HEK293 (cell line): ENCODE results near the gene FGD6.

Experiments
- ATF2 ChIP-seq: fragments of 450-650 bp; formaldehyde crosslinking; IDR thresholded peaks from 2 replicates; pipeline ENCODE4 v1.5.1; 2016; ENCODE audit warnings: missing biosample characterization, missing genetic modification characterization, low read depth
- BCL11B ChIP-seq: fragments of 450-650 bp; formaldehyde crosslinking; IDR thresholded peaks from 2 replicates; pipeline ENCODE4 v1.5.1; 2016; ENCODE audit warnings: low read depth, missing biosample characterization, missing genetic modification characterization
- KLF10 ChIP-seq: fragments of 450-650 bp; IDR thresholded peaks from 2 replicates; pipeline ENCODE4 v1.5.1; 2018; ENCODE audit warnings: missing biosample characterization, mild to moderate bottlenecking, missing genetic modification characterization
- KLF17 ChIP-seq: fragments of 450-650 bp; formaldehyde crosslinking; IDR thresholded peaks from 2 replicates; pipeline ENCODE4 v1.5.1; 2016; ENCODE audit warnings: missing biosample characterization, missing genetic modification characterization
- MEIS1 ChIP-seq: sonication (generic); formaldehyde crosslinking; IDR thresholded peaks from 2 replicates; pipeline ENCODE4 v1.8.1; 2022; ENCODE audit warnings: missing genetic modification reagents, mild to moderate bottlenecking, borderline replicate concordance
- RBAK ChIP-seq: fragments of 450-650 bp; formaldehyde crosslinking; IDR thresholded peaks from 2 replicates; pipeline ENCODE4 v1.5.1; 2016; ENCODE audit warnings: missing biosample characterization, missing genetic modification characterization
- SETDB1 ChIP-seq: IDR thresholded peaks from one replicate; pipeline ENCODE4 v1.6.1; 2017; ENCODE audit warnings: mild to moderate bottlenecking, low read length, moderate library complexity, mixed read lengths; ENCODE audit not compliant: insufficient read length
- SP3 ChIP-seq: fragments of 450-650 bp; formaldehyde crosslinking; IDR thresholded peaks from 2 replicates; pipeline ENCODE4 v1.5.1; 2016; ENCODE audit warnings: missing biosample characterization, missing genetic modification characterization
- YY2 ChIP-seq: fragments of 450-650 bp; formaldehyde crosslinking; IDR thresholded peaks from 2 replicates; pipeline ENCODE4 v1.5.1; 2016; ENCODE audit warnings: missing biosample characterization, missing genetic modification characterization
- ZBTB1 ChIP-seq: fragments of 450-650 bp; formaldehyde crosslinking; IDR thresholded peaks from 2 replicates; pipeline ENCODE4 v1.5.1; 2016; ENCODE audit warnings: missing biosample characterization, missing genetic modification characterization
- ZNF10 ChIP-seq: fragments of 450-650 bp; formaldehyde crosslinking; IDR thresholded peaks from 2 replicates; pipeline ENCODE4 v1.5.1; 2017; ENCODE audit warnings: missing biosample characterization, missing genetic modification characterization
- ZNF132 ChIP-seq: fragments of 450-650 bp; formaldehyde crosslinking; IDR thresholded peaks from 2 replicates; pipeline ENCODE4 v1.5.1; 2017; ENCODE audit warnings: missing biosample characterization, missing genetic modification characterization, borderline replicate concordance
- ZNF140 ChIP-seq: fragments of 450-650 bp; formaldehyde crosslinking; IDR thresholded peaks from 2 replicates; pipeline ENCODE4 v1.5.1; 2016; ENCODE audit warnings: missing biosample characterization, missing genetic modification characterization
- ZNF16 ChIP-seq: fragments of 450-650 bp; formaldehyde crosslinking; IDR thresholded peaks from 2 replicates; pipeline ENCODE4 v1.5.1; 2016; ENCODE audit warnings: low read depth, missing biosample characterization, missing genetic modification characterization
- ZNF174 ChIP-seq: fragments of 450-650 bp; formaldehyde crosslinking; IDR thresholded peaks from 2 replicates; pipeline ENCODE4 v1.5.0; 2017; ENCODE audit warnings: missing biosample characterization, mild to moderate bottlenecking, missing genetic modification characterization
- ZNF184 ChIP-seq: fragments of 450-650 bp; IDR thresholded peaks from 2 replicates; pipeline ENCODE4 v1.5.1; 2018; ENCODE audit warnings: missing biosample characterization, mild to moderate bottlenecking, missing genetic modification characterization
- ZNF311 ChIP-seq: fragments of 450-650 bp; formaldehyde crosslinking; IDR thresholded peaks from 2 replicates; pipeline ENCODE4 v1.5.1; 2017; ENCODE audit warnings: missing biosample characterization, missing genetic modification characterization, borderline replicate concordance
- ZNF404 ChIP-seq: fragments of 450-650 bp; formaldehyde crosslinking; IDR thresholded peaks from 2 replicates; pipeline ENCODE4 v1.5.1; 2017; ENCODE audit warnings: missing biosample characterization, missing genetic modification characterization
- ZNF530 ChIP-seq: fragments of 450-650 bp; formaldehyde crosslinking; IDR thresholded peaks from 2 replicates; pipeline ENCODE4 v1.5.1; 2016; ENCODE audit warnings: low read depth, missing biosample characterization, missing genetic modification characterization
- ZNF677 ChIP-seq: fragments of 450-650 bp; IDR thresholded peaks from 2 replicates; pipeline ENCODE4 v1.5.0; 2018; ENCODE audit warnings: missing biosample characterization, mild to moderate bottlenecking, missing genetic modification characterization, moderate library complexity
- ZNF768 ChIP-seq: fragments of 450-650 bp; formaldehyde crosslinking; IDR thresholded peaks from 2 replicates; pipeline ENCODE4 v1.5.1; 2018; ENCODE audit warnings: missing biosample characterization, mild to moderate bottlenecking, missing genetic modification characterization
- ZNF792 ChIP-seq: fragments of 450-650 bp; formaldehyde crosslinking; IDR thresholded peaks from 2 replicates; pipeline ENCODE4 v1.5.1; 2016; ENCODE audit warnings: missing biosample characterization, missing genetic modification characterization
- TF ChIP-seq, protein P1 (sequence below): fragments of 450-650 bp; formaldehyde crosslinking; IDR thresholded peaks from 2 replicates; pipeline ENCODE4 v1.5.1; 2016; ENCODE audit warnings: missing biosample characterization, missing genetic modification characterization
- TF ChIP-seq, protein P2 (sequence below): fragments of 450-650 bp; formaldehyde crosslinking; IDR thresholded peaks from 2 replicates; pipeline ENCODE4 v1.5.1; 2016; ENCODE audit warnings: missing biosample characterization, missing genetic modification characterization, borderline replicate concordance
- TF ChIP-seq, protein P3 (sequence below): fragments of 450-650 bp; formaldehyde crosslinking; IDR thresholded peaks from 2 replicates; pipeline ENCODE4 v1.5.1; 2016; ENCODE audit warnings: missing biosample characterization, missing genetic modification characterization, borderline replicate concordance
- TF ChIP-seq, protein P4 (sequence below): fragments of 450-650 bp; formaldehyde crosslinking; IDR thresholded peaks from 2 replicates; pipeline ENCODE4 v1.5.1; 2016; ENCODE audit warnings: missing biosample characterization, missing genetic modification characterization

FGD6 gene

DNA sequence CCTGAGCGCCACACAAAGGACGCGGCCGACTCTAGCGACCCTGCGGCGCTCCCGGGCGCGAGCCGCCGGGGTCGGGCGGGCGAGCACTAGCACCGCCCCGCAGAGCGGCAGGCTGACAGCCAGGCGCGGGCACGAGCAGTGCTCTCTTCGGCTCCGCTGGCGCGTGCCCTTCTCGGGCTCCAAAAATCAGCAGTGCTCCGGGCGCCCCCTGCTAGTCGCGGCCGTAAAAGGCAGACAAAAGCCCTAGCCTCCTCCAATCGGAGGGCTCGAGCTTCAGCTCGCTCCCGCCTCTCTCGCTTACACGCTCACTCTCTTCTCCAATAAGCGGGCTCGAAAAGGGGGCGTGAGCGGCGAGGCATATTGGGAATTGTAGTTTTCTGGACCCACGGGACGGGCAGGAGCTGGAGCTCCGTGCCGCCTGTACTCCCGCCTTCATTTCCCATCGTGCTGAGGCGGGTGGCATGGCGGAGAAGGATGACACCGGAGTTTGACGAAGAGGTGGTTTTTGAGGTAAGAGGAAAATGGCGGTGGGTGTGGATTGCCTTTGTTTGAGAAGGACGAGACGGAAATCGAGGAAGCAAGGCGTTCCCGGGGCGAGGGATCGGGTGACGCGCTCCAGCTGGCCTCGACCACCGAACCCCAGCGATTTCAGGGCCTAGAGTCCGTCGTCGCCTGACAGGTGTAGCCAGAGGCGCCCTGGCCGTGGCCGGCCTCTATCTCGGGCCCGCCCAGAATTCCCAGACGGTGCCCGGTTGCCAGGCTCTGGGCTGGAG, at the start of gene FGD6, which contains the start of gene VEZT (continued):
- TF ChIP-seq ZNF140 (tag by site-specific recombination) (no peak), ZBTB1 (tag by site-specific recombination) (no peak), ATF2 (tag by site-specific recombination) (no peak), ZNF174 (tag by site-specific recombination) (no peak), ZNF10 (tag by site-specific recombination) (peak; percentile 27), ZNF16 (tag by site-specific recombination) (no peak), ZNF184 (tag by site-specific recombination) (no peak), MEIS1 (CRISPR knock-in tag) (no peak), ZNF792 (peak; percentile 84; the same call in 1 of the 2 replicates), SETDB1 (no peak), ZNF132 (tag by site-specific recombination) (no peak), SP3 (tag by site-specific recombination) (peak; percentile 99), RBAK (tag by site-specific recombination) (no peak), KLF17 (tag by site-specific recombination) (peak; percentile 95), ZNF311 (tag by site-specific recombination) (no peak), BCL11B (tag by site-specific recombination) (no peak), ZNF530 (tag by site-specific recombination) (no peak), YY2 (tag by site-specific recombination) (peak; percentile 97), ZNF768 (tag by site-specific recombination) (no peak), KLF10 (tag by site-specific recombination) (peak; percentile 100), ZNF677 (tag by site-specific recombination) (no peak), ZNF404 (tag by site-specific recombination) (no peak)
- TF ChIP-seq, protein P1, sequence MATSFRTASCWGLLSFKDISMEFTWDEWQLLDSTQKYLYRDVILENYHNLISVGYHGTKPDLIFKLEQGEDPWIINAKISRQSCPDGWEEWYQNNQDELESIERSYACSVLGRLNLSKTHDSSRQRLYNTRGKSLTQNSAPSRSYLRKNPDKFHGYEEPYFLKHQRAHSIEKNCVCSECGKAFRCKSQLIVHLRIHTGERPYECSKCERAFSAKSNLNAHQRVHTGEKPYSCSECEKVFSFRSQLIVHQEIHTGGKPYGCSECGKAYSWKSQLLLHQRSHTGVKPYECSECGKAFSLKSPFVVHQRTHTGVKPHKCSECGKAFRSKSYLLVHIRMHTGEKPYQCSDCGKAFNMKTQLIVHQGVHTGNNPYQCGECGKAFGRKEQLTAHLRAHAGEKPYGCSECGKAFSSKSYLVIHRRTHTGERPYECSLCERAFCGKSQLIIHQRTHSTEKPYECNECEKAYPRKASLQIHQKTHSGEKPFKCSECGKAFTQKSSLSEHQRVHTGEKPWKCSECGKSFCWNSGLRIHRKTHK (tag by site-specific recombination): no peak
- TF ChIP-seq, protein P2, sequence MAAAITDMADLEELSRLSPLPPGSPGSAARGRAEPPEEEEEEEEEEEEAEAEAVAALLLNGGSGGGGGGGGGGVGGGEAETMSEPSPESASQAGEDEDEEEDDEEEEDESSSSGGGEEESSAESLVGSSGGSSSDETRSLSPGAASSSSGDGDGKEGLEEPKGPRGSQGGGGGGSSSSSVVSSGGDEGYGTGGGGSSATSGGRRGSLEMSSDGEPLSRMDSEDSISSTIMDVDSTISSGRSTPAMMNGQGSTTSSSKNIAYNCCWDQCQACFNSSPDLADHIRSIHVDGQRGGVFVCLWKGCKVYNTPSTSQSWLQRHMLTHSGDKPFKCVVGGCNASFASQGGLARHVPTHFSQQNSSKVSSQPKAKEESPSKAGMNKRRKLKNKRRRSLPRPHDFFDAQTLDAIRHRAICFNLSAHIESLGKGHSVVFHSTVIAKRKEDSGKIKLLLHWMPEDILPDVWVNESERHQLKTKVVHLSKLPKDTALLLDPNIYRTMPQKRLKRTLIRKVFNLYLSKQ (tag by site-specific recombination): no peak
- TF ChIP-seq, protein P3, sequence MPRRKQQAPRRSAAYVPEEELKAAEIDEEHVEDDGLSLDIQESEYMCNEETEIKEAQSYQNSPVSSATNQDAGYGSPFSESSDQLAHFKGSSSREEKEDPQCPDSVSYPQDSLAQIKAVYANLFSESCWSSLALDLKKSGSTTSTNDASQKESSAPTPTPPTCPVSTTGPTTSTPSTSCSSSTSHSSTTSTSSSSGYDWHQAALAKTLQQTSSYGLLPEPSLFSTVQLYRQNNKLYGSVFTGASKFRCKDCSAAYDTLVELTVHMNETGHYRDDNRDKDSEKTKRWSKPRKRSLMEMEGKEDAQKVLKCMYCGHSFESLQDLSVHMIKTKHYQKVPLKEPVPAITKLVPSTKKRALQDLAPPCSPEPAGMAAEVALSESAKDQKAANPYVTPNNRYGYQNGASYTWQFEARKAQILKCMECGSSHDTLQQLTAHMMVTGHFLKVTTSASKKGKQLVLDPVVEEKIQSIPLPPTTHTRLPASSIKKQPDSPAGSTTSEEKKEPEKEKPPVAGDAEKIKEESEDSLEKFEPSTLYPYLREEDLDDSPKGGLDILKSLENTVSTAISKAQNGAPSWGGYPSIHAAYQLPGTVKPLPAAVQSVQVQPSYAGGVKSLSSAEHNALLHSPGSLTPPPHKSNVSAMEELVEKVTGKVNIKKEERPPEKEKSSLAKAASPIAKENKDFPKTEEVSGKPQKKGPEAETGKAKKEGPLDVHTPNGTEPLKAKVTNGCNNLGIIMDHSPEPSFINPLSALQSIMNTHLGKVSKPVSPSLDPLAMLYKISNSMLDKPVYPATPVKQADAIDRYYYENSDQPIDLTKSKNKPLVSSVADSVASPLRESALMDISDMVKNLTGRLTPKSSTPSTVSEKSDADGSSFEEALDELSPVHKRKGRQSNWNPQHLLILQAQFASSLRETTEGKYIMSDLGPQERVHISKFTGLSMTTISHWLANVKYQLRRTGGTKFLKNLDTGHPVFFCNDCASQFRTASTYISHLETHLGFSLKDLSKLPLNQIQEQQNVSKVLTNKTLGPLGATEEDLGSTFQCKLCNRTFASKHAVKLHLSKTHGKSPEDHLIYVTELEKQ (tag by site-specific recombination): peak; percentile 61; the same call in 1 of the 2 replicates
- TF ChIP-seq, protein P4, sequence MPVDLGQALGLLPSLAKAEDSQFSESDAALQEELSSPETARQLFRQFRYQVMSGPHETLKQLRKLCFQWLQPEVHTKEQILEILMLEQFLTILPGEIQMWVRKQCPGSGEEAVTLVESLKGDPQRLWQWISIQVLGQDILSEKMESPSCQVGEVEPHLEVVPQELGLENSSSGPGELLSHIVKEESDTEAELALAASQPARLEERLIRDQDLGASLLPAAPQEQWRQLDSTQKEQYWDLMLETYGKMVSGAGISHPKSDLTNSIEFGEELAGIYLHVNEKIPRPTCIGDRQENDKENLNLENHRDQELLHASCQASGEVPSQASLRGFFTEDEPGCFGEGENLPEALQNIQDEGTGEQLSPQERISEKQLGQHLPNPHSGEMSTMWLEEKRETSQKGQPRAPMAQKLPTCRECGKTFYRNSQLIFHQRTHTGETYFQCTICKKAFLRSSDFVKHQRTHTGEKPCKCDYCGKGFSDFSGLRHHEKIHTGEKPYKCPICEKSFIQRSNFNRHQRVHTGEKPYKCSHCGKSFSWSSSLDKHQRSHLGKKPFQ (tag by site-specific recombination): peak; percentile 57; the same call in 1 of the 2 replicates
